ENCODE results near the gene CDH4. TPM values are rescaled to one million over a fixed set of nuclear protein-coding genes. Genes with fewer than 3 reads are reported as not detected.

The CDH4 gene
- total and polyA plus RNA-seq, 12 donors = 0.04 to 0.25 (median 0.08) TPM; not detected in 5

- Histone ChIP-seq H3K9me3 (no peaks in the 10 kb centered on the region), H3K4me1 (no peaks in the 10 kb centered on the region), H3K27ac (no peak overlapping the region), H3K4me3 (no peak overlapping the region), H3K27me3 (peaks cover 0 to 39% (median 0%) of the 10 kb centered on the region in 7 donors), H3K36me3 (no peaks in the 10 kb centered on the region)
- ATAC-seq = no peak
- intact Hi-C loops (cut with DNase I) = no loop called here
- TF ChIP-seq, protein P1, sequence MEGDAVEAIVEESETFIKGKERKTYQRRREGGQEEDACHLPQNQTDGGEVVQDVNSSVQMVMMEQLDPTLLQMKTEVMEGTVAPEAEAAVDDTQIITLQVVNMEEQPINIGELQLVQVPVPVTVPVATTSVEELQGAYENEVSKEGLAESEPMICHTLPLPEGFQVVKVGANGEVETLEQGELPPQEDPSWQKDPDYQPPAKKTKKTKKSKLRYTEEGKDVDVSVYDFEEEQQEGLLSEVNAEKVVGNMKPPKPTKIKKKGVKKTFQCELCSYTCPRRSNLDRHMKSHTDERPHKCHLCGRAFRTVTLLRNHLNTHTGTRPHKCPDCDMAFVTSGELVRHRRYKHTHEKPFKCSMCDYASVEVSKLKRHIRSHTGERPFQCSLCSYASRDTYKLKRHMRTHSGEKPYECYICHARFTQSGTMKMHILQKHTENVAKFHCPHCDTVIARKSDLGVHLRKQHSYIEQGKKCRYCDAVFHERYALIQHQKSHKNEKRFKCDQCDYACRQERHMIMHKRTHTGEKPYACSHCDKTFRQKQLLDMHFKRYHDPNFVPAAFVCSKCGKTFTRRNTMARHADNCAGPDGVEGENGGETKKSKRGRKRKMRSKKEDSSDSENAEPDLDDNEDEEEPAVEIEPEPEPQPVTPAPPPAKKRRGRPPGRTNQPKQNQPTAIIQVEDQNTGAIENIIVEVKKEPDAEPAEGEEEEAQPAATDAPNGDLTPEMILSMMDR (IDR thresholded peaks at IDR 0.05) = no peak
- DNase-seq = no peak
- 92% methylated on average over 20 of the region's 20 CpGs for WGBS, 2 donors
Observed at GRCh38 chr20:61668771-61669503, 416.9 kb downstream of the CDH4 start.

DNA sequence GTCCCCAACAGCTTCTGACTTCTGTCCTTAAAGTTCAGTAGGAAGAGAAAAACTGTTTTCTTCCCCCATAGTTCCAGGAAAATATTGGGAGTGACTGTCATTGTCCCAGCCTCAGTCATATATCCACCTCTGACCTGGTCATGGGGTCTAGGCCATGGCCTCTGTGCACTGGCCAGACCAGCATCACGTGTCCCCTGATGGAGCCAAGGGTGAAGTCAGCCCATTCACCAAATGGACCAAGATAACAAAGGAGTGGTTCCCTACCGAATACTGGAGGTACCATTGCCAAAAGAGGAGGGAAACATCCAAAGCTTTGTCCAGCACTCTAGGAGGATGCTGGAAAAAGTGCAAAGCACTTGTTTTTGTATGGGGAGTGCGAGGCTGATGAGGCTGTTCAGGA, 418.2 kb downstream of the CDH4 start:
- H3K4me3 ChIP-seq = no peak overlapping the region
- H3K4me1 ChIP-seq = no peaks in the 10 kb centered on the region
- H3K27ac ChIP-seq = no peak overlapping the region
- H3K36me3 ChIP-seq = no peaks in the 10 kb centered on the region
- H3K9me3 ChIP-seq = no peaks in the 10 kb centered on the region
- intact Hi-C loops (cut with DNase I) = no loop called here
- WGBS, 2 donors = 54 to 62% methylated on average over 3 of the region's 3 CpGs
- DNase-seq (no peak), ATAC-seq (peak in 1 of 8 donors; percentile 29)
- H3K27me3 ChIP-seq = peaks cover 0 to 35% (median 0%) of the 10 kb centered on the region in 7 donors
- TF ChIP-seq, protein P1 (IDR thresholded peaks at IDR 0.05) = no peak

- Histone ChIP-seq H3K27ac (no peak overlapping the region), H3K36me3 (no peaks in the 10 kb centered on the region), H3K4me1 (no peaks in the 10 kb centered on the region), H3K9me3 (no peaks in the 10 kb centered on the region), H3K27me3 (peaks cover 0 to 36% (median 0%) of the 10 kb centered on the region in 7 donors), H3K4me3 (no peak overlapping the region)
- 96% methylated on average over 3 of the region's 3 CpGs for WGBS, 2 donors
- ATAC-seq (no peak), DNase-seq (no peak)
- TF ChIP-seq, protein P1 (IDR thresholded peaks at IDR 0.05) = no peak
- intact Hi-C loops (cut with DNase I) = no loop called here
Observed at GRCh38 chr20:61671559-61671958, 419.5 kb downstream of the CDH4 start.

DNA sequence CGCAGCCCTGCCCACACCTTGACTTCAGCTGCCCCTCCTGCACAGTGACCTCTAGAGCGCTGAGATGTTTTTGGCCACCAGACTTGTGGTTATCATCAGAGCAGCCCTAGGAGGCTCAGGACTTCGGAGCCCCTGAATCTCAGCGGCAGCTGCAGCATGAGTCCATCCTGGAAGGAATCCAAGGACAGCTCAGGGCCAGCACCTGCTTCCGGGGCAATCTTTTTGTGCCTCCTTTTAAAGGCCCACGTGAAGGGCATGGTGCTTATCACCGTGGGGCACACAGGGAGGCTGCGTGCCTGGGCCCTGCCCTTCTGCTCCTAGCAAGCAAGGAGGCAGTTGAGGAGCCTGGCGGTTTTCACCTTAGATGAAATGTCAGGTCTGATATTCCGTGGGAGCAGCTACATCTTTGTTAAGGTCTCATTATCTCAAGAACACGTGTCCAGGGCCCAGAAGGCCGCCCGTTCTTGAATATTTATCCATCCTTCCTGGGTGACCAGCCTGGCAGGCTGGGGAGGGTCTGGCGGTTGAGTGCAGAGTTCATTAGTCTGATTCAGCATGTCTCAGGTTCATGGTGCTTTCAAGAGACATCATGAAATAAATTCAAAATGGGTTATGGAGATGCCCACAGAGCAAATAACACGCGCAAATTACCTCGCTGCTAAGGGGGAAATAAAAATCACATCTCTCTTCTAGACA, 421.2 kb downstream of the CDH4 start:
- intact Hi-C loops (cut with DNase I) = no loop called here
- WGBS, 2 donors = 60 to 66% methylated on average over 17 of the region's 17 CpGs
- Histone ChIP-seq H3K36me3 (no peaks in the 10 kb centered on the region), H3K9me3 (no peaks in the 10 kb centered on the region), H3K4me1 (no peaks in the 10 kb centered on the region), H3K27me3 (peaks cover 0 to 29% (median under 1%) of the 10 kb centered on the region in 7 donors), H3K4me3 (no peak overlapping the region), H3K27ac (no peak overlapping the region)
- DNase-seq (no peak), ATAC-seq (no peak)
- TF ChIP-seq, protein P1 (IDR thresholded peaks at IDR 0.05) = no peak

Measured in heart right ventricle (tissue), 16 donors.